PC-9 (cell line): Measurements from ENCODE around the gene TACC3. TPM values are rescaled to one million over a fixed set of nuclear protein-coding genes. Genes with fewer than 3 reads are reported as not detected.

Experiments used
- BruUV-seq: library from RNA; stranded (reverse); fragments of 400-500 nt; replicated peaks from 2 replicates; lab custom pipeline; 2021; lab: Mats Ljungman, UMichigan
- CTCF ChIA-PET: fragments of 300-600 bp; sonication (Branson Sonifier 250); formaldehyde crosslinking; loops from one replicate; lab custom pipeline; 2022; ENCODE audit warnings: antibody characterized with exemption; lab: Charles Lee
- POLR2A ChIA-PET: fragments of 300-600 bp; sonication (Branson Sonifier 250); formaldehyde crosslinking; loops from one replicate; lab custom pipeline; 2022; ENCODE audit warnings: antibody characterized with exemption; ENCODE audit not compliant: unreplicated experiment; lab: Charles Lee
- DNase-seq, 2 experiments: peaks; one replicate each; pipeline versions ENCODE4 v3.0.0 to v3.0.0-alpha.2; 2015 to 2022; ENCODE audit warnings: mixed read lengths in 1 of 2
- H2AFZ ChIP-seq: fragments of 200-600 bp; sonication (generic); 2 replicates; pipeline ENCODE4 v1.8.1; 2017; ENCODE audit warnings: antibody characterized with exemption
- H3F3A ChIP-seq: fragments of 200-600 bp; sonication (generic); 2 replicates; pipeline ENCODE4 v1.8.1; 2017; ENCODE audit warnings: antibody characterized with exemption, mild to moderate bottlenecking, low read depth; ENCODE audit not compliant: insufficient read depth
- H3K27ac ChIP-seq: fragments of 200-600 bp; sonication (generic); 2 replicates; pipeline ENCODE4 v1.6.1; 2016; ENCODE audit warnings: mixed run types
- H3K27me3 ChIP-seq: fragments of 200-600 bp; sonication (generic); 2 replicates; pipeline ENCODE4 v1.6.1; 2016; ENCODE audit warnings: low read depth, mixed run types; ENCODE audit not compliant: insufficient read depth
- H3K36me3 ChIP-seq: fragments of 200-600 bp; sonication (generic); 2 replicates; pipeline ENCODE4 v1.6.1; 2016; ENCODE audit warnings: low read depth, mixed run types
- H3K4me1 ChIP-seq: fragments of 200-600 bp; sonication (generic); replicated peaks from 2 replicates; pipeline ENCODE4 v1.6.1; 2016; ENCODE audit warnings: mixed run types; ENCODE audit not compliant: insufficient read depth
- H3K4me2 ChIP-seq: fragments of 200-600 bp; sonication (generic); 2 replicates; pipeline ENCODE4 v1.6.1; 2017; ENCODE audit warnings: mixed run types
- H3K4me3 ChIP-seq: fragments of 200-600 bp; sonication (generic); 2 replicates; pipeline ENCODE4 v1.6.1; 2016; ENCODE audit warnings: mixed run types
- H3K79me2 ChIP-seq: fragments of 200-600 bp; sonication (generic); 2 replicates; pipeline ENCODE4 v1.6.1; 2017; ENCODE audit warnings: low read depth, mixed run types
- H3K9me2 ChIP-seq: fragments of 200-600 bp; sonication (generic); 2 replicates; pipeline ENCODE4 v1.8.1; 2017; ENCODE audit warnings: mild to moderate bottlenecking; ENCODE audit not compliant: insufficient read depth
- H3K9me3 ChIP-seq: fragments of 200-600 bp; sonication (generic); 2 replicates; pipeline ENCODE4 v1.8.1; 2016; ENCODE audit warnings: low read depth; ENCODE audit not compliant: insufficient read depth
- H4K20me1 ChIP-seq: fragments of 200-600 bp; sonication (generic); 2 replicates; pipeline ENCODE4 v1.8.1; 2017; ENCODE audit not compliant: insufficient read depth
- CTCF ChIP-seq: fragments of 200-600 bp; sonication (generic); conservative IDR thresholded peaks from 2 replicates; pipeline ENCODE4 v1.6.1; 2017; ENCODE audit warnings: mixed run types, antibody characterized with exemption, mild to moderate bottlenecking, moderate library complexity
- EZH2 ChIP-seq: fragments of 200-600 bp; sonication (generic); IDR thresholded peaks from 2 replicates; pipeline ENCODE4 v1.8.0; 2017; ENCODE audit warnings: antibody characterized with exemption, low read depth
- intact Hi-C: fragments of 100-400 bp; cut with micrococcal nuclease; formaldehyde crosslinking; loops from one replicate; pipeline ENCODE4 v1.10.0; 2022; ENCODE audit not compliant: unreplicated experiment
- total RNA-seq: library from RNA; stranded (reverse); gene quantifications from 2 replicates; pipeline ENCODE4 v1.2.3, GENCODE V29; 2021

TACC3 gene
- total RNA-seq, 1 experiment from 2014 or later: 134 TPM

GRCh38 chr4:1741208-1741607, 19.9 kb downstream of the TACC3 start:
- CTCF ChIA-PET: no interaction called here
- peaks cover 32% of the 10 kb centered on the region for H3K36me3 ChIP-seq

GRCh38 chr4:1743551-1743950, 22.2 kb downstream of the TACC3 start:
- Histone ChIP-seq H3K9me2 (no peaks in the 10 kb centered on the region), H3K27ac (no peak overlapping the region), H3K4me3 (no peak overlapping the region), H2AFZ (no peak overlapping the region), H3K27me3 (no peaks in the 10 kb centered on the region), H3K4me1 (no peaks in the 10 kb centered on the region), H3F3A (peaks cover 38% of the 10 kb centered on the region; the same call in 1 of the 2 replicates), H3K36me3 (peaks cover 9% of the 10 kb centered on the region), H3K9me3 (peaks cover 2% of the 10 kb centered on the region; the same call in 1 of the 2 replicates), H3K79me2 (no peaks in the 10 kb centered on the region), H4K20me1 (no peaks in the 10 kb centered on the region; the same call in 1 of the 2 replicates), H3K4me2 (no peak overlapping the region)
- ChIA-PET POLR2A (no interaction called here), CTCF (no interaction called here)
- no TSS peak for BruUV-seq
- intact Hi-C loops: no loop called here
- no peak for DNase-seq
- TF ChIP-seq EZH2: no peak
- no peak for TF ChIP-seq CTCF

More at GRCh38 chr4:1741208-1741607, 19.9 kb downstream of the TACC3 start:
- no peaks in the 10 kb centered on the region for H3K9me2 ChIP-seq
- intact Hi-C loops: no loop called here
- peaks cover 16% of the 10 kb centered on the region; the same call in 1 of the 2 replicates for H3K9me3 ChIP-seq
- peaks cover 40% of the 10 kb centered on the region; the same call in 1 of the 2 replicates for H3F3A ChIP-seq
- TF ChIP-seq CTCF: no peak
- no peak for TF ChIP-seq EZH2
- DNase-seq: no peak
- no peak overlapping the region for H3K27ac ChIP-seq
- BruUV-seq: no TSS peak
- H4K20me1 ChIP-seq: no peaks in the 10 kb centered on the region
- no peak overlapping the region for H3K4me3 ChIP-seq
- no peaks in the 10 kb centered on the region for H3K4me1 ChIP-seq
- H3K4me2 ChIP-seq: no peak overlapping the region
- H3K27me3 ChIP-seq: no peaks in the 10 kb centered on the region
- H2AFZ ChIP-seq: no peak overlapping the region
- H3K79me2 ChIP-seq: no peaks in the 10 kb centered on the region
- POLR2A ChIA-PET: no interaction called here

GRCh38 chr4:1743975-1744374, 22.7 kb downstream of the TACC3 start:
- no peak overlapping the region for H3K4me2 ChIP-seq
- POLR2A ChIA-PET: no interaction called here
- BruUV-seq: no TSS peak
- no peaks in the 10 kb centered on the region for H3K9me3 ChIP-seq
- CTCF ChIA-PET: no interaction called here
- no peak for DNase-seq
- no peak overlapping the region for H3K4me3 ChIP-seq
- intact Hi-C loops: no loop called here
- H3K27me3 ChIP-seq: no peaks in the 10 kb centered on the region
- H3K9me2 ChIP-seq: no peaks in the 10 kb centered on the region
- no peaks in the 10 kb centered on the region; the same call in 1 of the 2 replicates for H4K20me1 ChIP-seq
- no peak overlapping the region for H3K27ac ChIP-seq
- no peak for TF ChIP-seq CTCF
- TF ChIP-seq EZH2: no peak
- H3K79me2 ChIP-seq: no peaks in the 10 kb centered on the region
- no peaks in the 10 kb centered on the region for H3K4me1 ChIP-seq
- H3F3A ChIP-seq: peaks cover 35% of the 10 kb centered on the region; the same call in 1 of the 2 replicates
- H3K36me3 ChIP-seq: peaks cover 5% of the 10 kb centered on the region
- no peak overlapping the region for H2AFZ ChIP-seq
